Calu3 (cell line): Measurements from ENCODE around the gene DCTD. TPM values are rescaled to one million over a fixed set of nuclear protein-coding genes. Genes with fewer than 3 reads are reported as not detected.

Experiments used
- BruUV-seq: library from RNA; stranded (reverse); fragments of 400-500 nt; replicated peaks from 2 replicates; lab custom pipeline; 2021; lab: Mats Ljungman, UMichigan
- CTCF ChIA-PET: fragments of 300-600 bp; sonication (Branson Sonifier 250); formaldehyde crosslinking; loops from one replicate; lab custom pipeline; 2022; ENCODE audit warnings: antibody characterized with exemption; lab: Charles Lee
- DNase-seq: peaks from one replicate; pipeline ENCODE4 v3.0.0; 2022
- H3K27ac Mint-ChIP-seq: one replicate; pipeline ENCODE4 v1.8.0; 2022; ENCODE audit warnings: mixed read lengths; ENCODE audit not compliant: unreplicated experiment
- H3K27me3 Mint-ChIP-seq: one replicate; pipeline ENCODE4 v1.8.0; 2022; ENCODE audit warnings: mixed read lengths; ENCODE audit not compliant: unreplicated experiment
- H3K36me3 Mint-ChIP-seq: one replicate; pipeline ENCODE4 v1.8.0; 2022; ENCODE audit warnings: mild to moderate bottlenecking, moderate library complexity, mixed read lengths; ENCODE audit not compliant: insufficient read depth, unreplicated experiment
- H3K4me1 Mint-ChIP-seq: one replicate; pipeline ENCODE4 v1.8.0; 2022; ENCODE audit warnings: mild to moderate bottlenecking, low read depth, mixed read lengths; ENCODE audit not compliant: unreplicated experiment
- H3K4me3 Mint-ChIP-seq: one replicate; pipeline ENCODE4 v1.8.0; 2022; ENCODE audit warnings: mild to moderate bottlenecking, low read depth, moderate library complexity, mixed read lengths; ENCODE audit not compliant: unreplicated experiment
- H3K9me3 Mint-ChIP-seq: one replicate; pipeline ENCODE4 v1.8.0; 2022; ENCODE audit warnings: low read depth, mixed read lengths; ENCODE audit not compliant: unreplicated experiment
- CTCF ChIP-seq: fragments of 200-600 bp; IDR thresholded peaks from one replicate; pipeline ENCODE4 v1.8.0; 2022; ENCODE audit warnings: antibody characterized with exemption; ENCODE audit not compliant: unreplicated experiment
- intact Hi-C: fragments of 100-400 bp; cut with micrococcal nuclease; formaldehyde crosslinking; loops from one replicate; pipeline ENCODE4 v1.10.0; 2022; ENCODE audit not compliant: unreplicated experiment
- total RNA-seq: library from RNA; stranded (reverse); gene quantifications from 2 replicates; pipeline ENCODE4 v1.2.3, GENCODE V29; 2022

DCTD gene
- total RNA-seq, 1 experiment from 2014 or later: 65.3 TPM

- CTCF ChIA-PET: interaction anchor here (0.9 kb wide), 1 partner anchor 9 kb away, joined by 3 read pairs; no protein-coding TSS in a partner anchor
- H3K36me3 Mint-ChIP-seq: peaks cover 28% of the 10 kb centered on the region
- peak overlapping the region; percentile 27 for H3K27ac Mint-ChIP-seq
- TF ChIP-seq CTCF: no peak
- no TSS peak for BruUV-seq
- no peaks in the 10 kb centered on the region for H3K27me3 Mint-ChIP-seq
- peaks cover 20% of the 10 kb centered on the region for H3K4me1 Mint-ChIP-seq
- intact Hi-C loops: no loop called here
- H3K4me3 Mint-ChIP-seq: peak overlapping the region; percentile 59
- peak; percentile 32 for DNase-seq
- H3K9me3 Mint-ChIP-seq: no peaks in the 10 kb centered on the region
These were observed 554 bp downstream of the DCTD start for GRCh38 chr4:182916483-182917181.

GRCh38 chr4:182914357-182914756 lies 2.8 kb downstream of the DCTD start:
- no peak overlapping the region for H3K27ac Mint-ChIP-seq
- CTCF ChIA-PET: no interaction called here
- intact Hi-C loops: no loop called here
- no peak for DNase-seq
- BruUV-seq: no TSS peak
- no peak overlapping the region for H3K4me3 Mint-ChIP-seq
- H3K4me1 Mint-ChIP-seq: peaks cover 20% of the 10 kb centered on the region
- TF ChIP-seq CTCF: no peak
- H3K27me3 Mint-ChIP-seq: no peaks in the 10 kb centered on the region
- peaks cover 28% of the 10 kb centered on the region for H3K36me3 Mint-ChIP-seq
- H3K9me3 Mint-ChIP-seq: no peaks in the 10 kb centered on the region

- Mint-ChIP-seq H3K9me3 (no peaks in the 10 kb centered on the region), H3K4me3 (no peak overlapping the region), H3K4me1 (peaks cover 13% of the 10 kb centered on the region), H3K36me3 (peaks cover 22% of the 10 kb centered on the region), H3K27me3 (no peaks in the 10 kb centered on the region), H3K27ac (no peak overlapping the region)
- no TSS peak for BruUV-seq
- CTCF ChIA-PET: no interaction called here
- intact Hi-C loops: no loop called here
- TF ChIP-seq CTCF: no peak
- no peak for DNase-seq
These were observed 3.6 kb downstream of the DCTD start for GRCh38 chr4:182913621-182914020.

- no peak overlapping the region for H3K27ac Mint-ChIP-seq
- no TSS peak for BruUV-seq
These were observed 4.2 kb downstream of the DCTD start for GRCh38 chr4:182913036-182913435.

More at GRCh38 chr4:182913036-182913435, 4.2 kb downstream of the DCTD start:
- Mint-ChIP-seq H3K4me3 (no peak overlapping the region), H3K9me3 (no peaks in the 10 kb centered on the region), H3K27me3 (no peaks in the 10 kb centered on the region), H3K36me3 (peaks cover 20% of the 10 kb centered on the region), H3K4me1 (peaks cover 8% of the 10 kb centered on the region)
- intact Hi-C loops: no loop called here
- DNase-seq: no peak
- CTCF ChIA-PET: no interaction called here
- TF ChIP-seq CTCF: no peak
